HCT116 (cell line): ENCODE results near the gene MBD3L5. TPM values are rescaled to one million over a fixed set of nuclear protein-coding genes. Genes with fewer than 3 reads are reported as not detected.

Experiments
- ATAC-seq: fragments of 200-7000 bp; cut with Tn5 transposase; 2 replicates; pipeline ENCODE4 v1.9.1; 2020; ENCODE audit warnings: mild to moderate bottlenecking, moderate library complexity
- BruUV-seq: library from RNA; stranded (reverse); fragments of 400-500 nt; replicated peaks from 2 replicates; lab custom pipeline; 2021; lab: Mats Ljungman, UMichigan
- CTCF ChIA-PET: fragments of 300-600 bp; sonication (Branson Sonifier 250); formaldehyde crosslinking; loops from one replicate; lab custom pipeline; 2021; ENCODE audit warnings: antibody characterized with exemption; lab: Charles Lee
- POLR2A ChIA-PET: fragments of 300-600, 350-600 bp; sonication (Branson Sonifier 250); formaldehyde crosslinking; loops from one replicate; lab custom pipeline; 2021; ENCODE audit warnings: antibody characterized with exemption; lab: Charles Lee
- RAD21 ChIA-PET, 2 experiments: fragments of 300-600 bp; sonication (Branson Sonifier 250); formaldehyde crosslinking; loops; one replicate each; lab custom pipeline; 2023; ENCODE audit warnings: low total read pairs in 2 of 2; ENCODE audit not compliant: uncharacterized antibody in 2 of 2, unreplicated experiment in 2 of 2, low non-redundant PET in 1 of 2; lab: Charles Lee
- DNase-seq: peaks from one replicate; pipeline ENCODE4 v3.0.0-alpha.2; 2010; ENCODE audit warnings: low read depth, low spot score
- H2AFZ ChIP-seq: fragments of 200-600 bp; shearing (Covaris generic), sonication (generic); 2 replicates; pipeline ENCODE4 v1.6.1; 2017; ENCODE audit warnings: low read depth, mixed run types, mixed read lengths, antibody characterized with exemption, low read length; ENCODE audit not compliant: poor library complexity, severe bottlenecking
- H3K27ac ChIP-seq: 2 replicates; pipeline ENCODE4 v1.5.1; 2012; ENCODE audit warnings: low read depth, low read length
- H3K27me3 ChIP-seq: fragments of 200-600 bp; sonication (generic); 2 replicates; pipeline ENCODE4 v1.6.1; 2016; ENCODE audit warnings: mixed run types, low read length, mixed read lengths; ENCODE audit not compliant: insufficient read depth
- H3K36me3 ChIP-seq, 2 experiments: fragments of 200-500 bp in 1 of 2; fragments of 200-600 bp in 1 of 2; sonication (Bioruptor generic) in 1 of 2; sonication (generic) in 1 of 2; 2 replicates each; pipeline versions ENCODE4 v1.5.1 to v1.6.1; 2014 to 2016; ENCODE audit warnings: low read length in 2 of 2, inconsistent platforms in 1 of 2, mixed read lengths in 1 of 2, mixed run types in 1 of 2; ENCODE audit not compliant: insufficient read depth in 2 of 2, control insufficient read depth in 1 of 2
- H3K4me1 ChIP-seq, 2 experiments: fragments of 200-600 bp in 1 of 2; sonication (generic) in 1 of 2; 2 replicates each; pipeline versions ENCODE4 v1.5.1 to v1.6.1; 2012 to 2017; ENCODE audit warnings: low read length in 2 of 2, inconsistent platforms in 1 of 2, mild to moderate bottlenecking in 1 of 2, mixed read lengths in 1 of 2, mixed run types in 1 of 2, moderate library complexity in 1 of 2; ENCODE audit not compliant: insufficient read depth in 2 of 2, control insufficient read depth in 1 of 2
- H3K4me2 ChIP-seq: fragments of 200-600 bp; sonication (generic); 2 replicates; pipeline ENCODE4 v1.6.1; 2017; ENCODE audit warnings: mixed run types, low read length, mixed read lengths
- H3K4me3 ChIP-seq, 2 experiments: fragments of 200-600 bp in 1 of 2; sonication (generic) in 1 of 2; replicated peaks in 1 of 2; 2 replicates each; pipeline ENCODE4 v1.5.1; 2011 to 2016; ENCODE audit warnings: low read length in 2 of 2, control low read depth in 1 of 2, low read depth in 1 of 2, mild to moderate bottlenecking in 1 of 2, mixed read lengths in 1 of 2, mixed run types in 1 of 2
- H3K79me2 ChIP-seq: fragments of 200-600 bp; sonication (generic); 2 replicates; pipeline ENCODE4 v1.6.1; 2017; ENCODE audit warnings: mild to moderate bottlenecking, mixed run types, low read length, moderate library complexity, mixed read lengths; ENCODE audit not compliant: insufficient read depth
- H3K9ac ChIP-seq: fragments of 200-600 bp; sonication (generic); 2 replicates; pipeline ENCODE4 v1.6.1; 2016; ENCODE audit warnings: low read length, mixed read lengths
- H3K9me2 ChIP-seq: fragments of 200-600 bp; sonication (generic), shearing (Covaris generic); 2 replicates; pipeline ENCODE4 v1.6.1; 2017; ENCODE audit warnings: mixed run types, mild to moderate bottlenecking, moderate library complexity; ENCODE audit not compliant: insufficient read depth
- H3K9me3 ChIP-seq, 2 experiments: fragments of 200-500 bp in 1 of 2; fragments of 200-600 bp in 1 of 2; sonication (Bioruptor generic) in 1 of 2; sonication (generic) in 1 of 2; 2 replicates each; pipeline ENCODE4 v1.6.1; 2014 to 2017; ENCODE audit warnings: low read length in 2 of 2, mixed read lengths in 2 of 2, inconsistent platforms in 1 of 2, low read depth in 1 of 2, mild to moderate bottlenecking in 1 of 2, mixed run types in 1 of 2, moderate library complexity in 1 of 2; ENCODE audit not compliant: control insufficient read depth in 1 of 2, insufficient read depth in 1 of 2
- H4K20me1 ChIP-seq: fragments of 200-600 bp; sonication (generic), shearing (Covaris generic); 2 replicates; pipeline ENCODE4 v1.6.1; 2017; ENCODE audit warnings: mixed run types, mild to moderate bottlenecking, moderate library complexity; ENCODE audit not compliant: insufficient read depth
- JUND ChIP-seq: IDR thresholded peaks from 2 replicates; pipeline ENCODE4 v1.6.1; 2012
- POLR2A ChIP-seq: IDR thresholded peaks from 2 replicates; pipeline ENCODE4 v1.7.0; 2011; ENCODE audit warnings: borderline replicate concordance; ENCODE audit not compliant: insufficient read depth, insufficient read length; ENCODE audit errors: extremely low read depth
- POLR2AphosphoS5 ChIP-seq: IDR thresholded peaks from 2 replicates; pipeline ENCODE4 v1.6.1; 2011; ENCODE audit warnings: mild to moderate bottlenecking, low read depth, low read length, moderate library complexity
- RAD21 ChIP-seq: IDR thresholded peaks from 2 replicates; pipeline ENCODE4 v1.6.1; 2012; ENCODE audit warnings: low read depth, mild to moderate bottlenecking
- ZNF274 ChIP-seq: fragments of 200-500 bp; sonication (Bioruptor generic); IDR thresholded peaks from 2 replicates; pipeline ENCODE4 v1.6.1; 2014; ENCODE audit warnings: mild to moderate bottlenecking, low read depth, low read length, inconsistent platforms
- intact Hi-C: fragments of 100-400 bp; cut with micrococcal nuclease; formaldehyde crosslinking; loops from 2 replicates; pipeline ENCODE4 v1.10.0; 2022
- total RNA-seq: library from RNA; stranded (reverse); gene quantifications from one replicate; pipeline ENCODE4 v1.2.1, GENCODE V29; 2021; ENCODE audit not compliant: unreplicated experiment
- TF ChIP-seq, protein P1 (sequence below): IDR thresholded peaks from 2 replicates; pipeline ENCODE4 v1.6.1; 2012
- TF ChIP-seq, protein P2 (sequence below): IDR thresholded peaks from 2 replicates; pipeline ENCODE4 v1.6.1; 2012; ENCODE audit warnings: low read depth
- TF ChIP-seq, protein P3 (sequence below), 3 experiments: fragments of 200-600 bp in 1 of 3; sonication (generic) in 1 of 3; IDR thresholded peaks in 2 of 3; conservative IDR thresholded peaks in 1 of 3; 2 replicates each; pipeline ENCODE4 v1.5.1; 2012 to 2017; ENCODE audit warnings: low read depth in 2 of 3, low read length in 2 of 3, antibody characterized with exemption in 1 of 3, borderline replicate concordance in 1 of 3, control low read depth in 1 of 3, mild to moderate bottlenecking in 1 of 3, mixed read lengths in 1 of 3, mixed run types in 1 of 3, moderate library complexity in 1 of 3; ENCODE audit not compliant: insufficient read depth in 1 of 3

The MBD3L5 gene
- total RNA-seq, 1 experiment from 2014 or later, result not detected

DNA sequence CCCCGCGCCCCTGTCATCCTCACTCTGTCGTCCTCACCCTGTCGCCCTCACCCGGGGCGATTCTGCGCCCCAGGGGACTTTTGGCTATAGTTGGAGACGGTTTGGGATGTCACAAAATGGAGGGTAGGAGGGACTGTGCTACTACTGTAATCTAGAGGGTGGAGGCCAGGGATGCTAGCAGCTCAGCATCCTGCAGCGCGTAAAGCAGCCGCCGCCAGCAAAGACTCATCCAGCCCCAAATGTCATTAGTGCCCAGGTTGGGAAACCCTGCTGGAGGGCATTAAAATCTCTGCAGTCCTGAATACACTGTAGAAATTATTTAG lies 39.5 kb downstream of the MBD3L5 start:
- no peaks in the 10 kb centered on the region for H4K20me1 ChIP-seq
- peaks cover 17 to 24% of the 10 kb centered on the region in 2 experiments for H3K36me3 ChIP-seq
- RAD21 ChIA-PET, result interaction anchor here in 1 of 2 experiments (0.6 kb wide), 2 partner anchors 271 to 1261 kb away, joined by 5 to 6 read pairs; no protein-coding TSS in a partner anchor
- POLR2A ChIA-PET, result interaction anchor here (0.9 to 1.7 kb wide), 3 partner anchors 8 to 57 kb away, joined by 3 to 10 read pairs (median 3); no protein-coding TSS in a partner anchor
- no peaks in the 10 kb centered on the region for H3K9me3 ChIP-seq
- peaks cover 8 to 11% of the 10 kb centered on the region in 2 experiments; a peak in 3 of 4 replicates for H3K4me1 ChIP-seq
- ATAC-seq (no peak; the same call in 1 of the 2 replicates), DNase-seq (no peak)
- peaks cover 18% of the 10 kb centered on the region for H3K79me2 ChIP-seq
- CTCF ChIA-PET, result interaction anchor here (0.8 to 1.3 kb wide), 2 partner anchors 57 to 944 kb away, joined by 3 read pairs; no protein-coding TSS in a partner anchor
- peak overlapping the region; percentile 79 to 96 for H3K4me3 ChIP-seq
- H3K9me2 ChIP-seq, result no peaks in the 10 kb centered on the region
- intact Hi-C loops, result loop anchor here (1.0 kb wide), 1 partner anchor 28 kb away; no protein-coding TSS in a partner anchor
- TF ChIP-seq RAD21 (no peak), JUND (no peak), POLR2A (no peak), POLR2AphosphoS5 (no peak), ZNF274 (no peak)
- TF ChIP-seq, protein P1, sequence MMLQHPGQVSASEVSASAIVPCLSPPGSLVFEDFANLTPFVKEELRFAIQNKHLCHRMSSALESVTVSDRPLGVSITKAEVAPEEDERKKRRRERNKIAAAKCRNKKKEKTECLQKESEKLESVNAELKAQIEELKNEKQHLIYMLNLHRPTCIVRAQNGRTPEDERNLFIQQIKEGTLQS, result no peak
- TF ChIP-seq, protein P2, sequence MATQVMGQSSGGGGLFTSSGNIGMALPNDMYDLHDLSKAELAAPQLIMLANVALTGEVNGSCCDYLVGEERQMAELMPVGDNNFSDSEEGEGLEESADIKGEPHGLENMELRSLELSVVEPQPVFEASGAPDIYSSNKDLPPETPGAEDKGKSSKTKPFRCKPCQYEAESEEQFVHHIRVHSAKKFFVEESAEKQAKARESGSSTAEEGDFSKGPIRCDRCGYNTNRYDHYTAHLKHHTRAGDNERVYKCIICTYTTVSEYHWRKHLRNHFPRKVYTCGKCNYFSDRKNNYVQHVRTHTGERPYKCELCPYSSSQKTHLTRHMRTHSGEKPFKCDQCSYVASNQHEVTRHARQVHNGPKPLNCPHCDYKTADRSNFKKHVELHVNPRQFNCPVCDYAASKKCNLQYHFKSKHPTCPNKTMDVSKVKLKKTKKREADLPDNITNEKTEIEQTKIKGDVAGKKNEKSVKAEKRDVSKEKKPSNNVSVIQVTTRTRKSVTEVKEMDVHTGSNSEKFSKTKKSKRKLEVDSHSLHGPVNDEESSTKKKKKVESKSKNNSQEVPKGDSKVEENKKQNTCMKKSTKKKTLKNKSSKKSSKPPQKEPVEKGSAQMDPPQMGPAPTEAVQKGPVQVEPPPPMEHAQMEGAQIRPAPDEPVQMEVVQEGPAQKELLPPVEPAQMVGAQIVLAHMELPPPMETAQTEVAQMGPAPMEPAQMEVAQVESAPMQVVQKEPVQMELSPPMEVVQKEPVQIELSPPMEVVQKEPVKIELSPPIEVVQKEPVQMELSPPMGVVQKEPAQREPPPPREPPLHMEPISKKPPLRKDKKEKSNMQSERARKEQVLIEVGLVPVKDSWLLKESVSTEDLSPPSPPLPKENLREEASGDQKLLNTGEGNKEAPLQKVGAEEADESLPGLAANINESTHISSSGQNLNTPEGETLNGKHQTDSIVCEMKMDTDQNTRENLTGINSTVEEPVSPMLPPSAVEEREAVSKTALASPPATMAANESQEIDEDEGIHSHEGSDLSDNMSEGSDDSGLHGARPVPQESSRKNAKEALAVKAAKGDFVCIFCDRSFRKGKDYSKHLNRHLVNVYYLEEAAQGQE, result no peak
- TF ChIP-seq, protein P3, sequence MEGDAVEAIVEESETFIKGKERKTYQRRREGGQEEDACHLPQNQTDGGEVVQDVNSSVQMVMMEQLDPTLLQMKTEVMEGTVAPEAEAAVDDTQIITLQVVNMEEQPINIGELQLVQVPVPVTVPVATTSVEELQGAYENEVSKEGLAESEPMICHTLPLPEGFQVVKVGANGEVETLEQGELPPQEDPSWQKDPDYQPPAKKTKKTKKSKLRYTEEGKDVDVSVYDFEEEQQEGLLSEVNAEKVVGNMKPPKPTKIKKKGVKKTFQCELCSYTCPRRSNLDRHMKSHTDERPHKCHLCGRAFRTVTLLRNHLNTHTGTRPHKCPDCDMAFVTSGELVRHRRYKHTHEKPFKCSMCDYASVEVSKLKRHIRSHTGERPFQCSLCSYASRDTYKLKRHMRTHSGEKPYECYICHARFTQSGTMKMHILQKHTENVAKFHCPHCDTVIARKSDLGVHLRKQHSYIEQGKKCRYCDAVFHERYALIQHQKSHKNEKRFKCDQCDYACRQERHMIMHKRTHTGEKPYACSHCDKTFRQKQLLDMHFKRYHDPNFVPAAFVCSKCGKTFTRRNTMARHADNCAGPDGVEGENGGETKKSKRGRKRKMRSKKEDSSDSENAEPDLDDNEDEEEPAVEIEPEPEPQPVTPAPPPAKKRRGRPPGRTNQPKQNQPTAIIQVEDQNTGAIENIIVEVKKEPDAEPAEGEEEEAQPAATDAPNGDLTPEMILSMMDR (IDR thresholded peaks at IDR 0.05 in 2 of 3, conservative IDR thresholded peaks at IDR 0.05 in 1 of 3; ENCODE audit: borderline replicate concordance in 1 of 3, insufficient read depth in 1 of 3, low read depth in 2 of 3, low read length in 2 of 3), result no peak
- peak overlapping the region; percentile 92 for H3K4me2 ChIP-seq
- H3K27me3 ChIP-seq, result no peaks in the 10 kb centered on the region
- no TSS peak for BruUV-seq
- peak overlapping the region; percentile 99 for H2AFZ ChIP-seq
- H3K9ac ChIP-seq, result peak overlapping the region; percentile 74
- H3K27ac ChIP-seq, result peak overlapping the region; percentile 75
